SK-N-SH (cell line): ENCODE measurements around the gene EIF6. TPM values are rescaled to one million over a fixed set of nuclear protein-coding genes. Genes with fewer than 3 reads are reported as not detected.
A peak's percentile ranks its signal among the peaks of the same experiment; 100 is the strongest.

Source experiments
- CTCF ChIA-PET: fragments of 300-600, 350-600 bp; formaldehyde crosslinking; extraction: SDS; loops from one replicate; lab custom pipeline; 2021; lab: Yijun Ruan, JAX
- POLR2A ChIA-PET: fragments of 350-600 bp; sonication (Branson Sonifier 250); formaldehyde crosslinking; extraction: SDS; loops from one replicate; lab custom pipeline; 2020; ENCODE audit warnings: antibody characterized with exemption, inconsistent platforms; lab: Yijun Ruan, JAX
- DNase-seq: peaks from one replicate; pipeline ENCODE4 v3.0.0; 2012
- H2AFZ ChIP-seq: fragments of 200-600 bp; sonication (generic); 2 replicates; pipeline ENCODE4 v1.8.1; 2016; ENCODE audit warnings: antibody characterized with exemption, mild to moderate bottlenecking, low read depth
- H3F3A ChIP-seq: fragments of 200-600 bp; sonication (generic); replicated peaks from 2 replicates; pipeline ENCODE3; 2016; ENCODE audit warnings: antibody characterized with exemption, mild to moderate bottlenecking; ENCODE audit not compliant: insufficient read depth
- H3K27ac ChIP-seq, 2 experiments: fragments of 200-500 bp in 1 of 2; fragments of 200-600 bp in 1 of 2; sonication (Bioruptor generic) in 1 of 2; sonication (generic), shearing (Covaris generic) in 1 of 2; 2 replicates each; pipeline versions ENCODE4 v1.5.1 to v1.6.1; 2014 to 2016; ENCODE audit warnings: low read depth in 2 of 2, inconsistent platforms in 1 of 2, low read length in 1 of 2, mild to moderate bottlenecking in 1 of 2, mixed read lengths in 1 of 2
- H3K27me3 ChIP-seq: fragments of 200-600 bp; sonication (generic), shearing (Covaris generic); 2 replicates; pipeline ENCODE4 v1.6.1; 2016; ENCODE audit warnings: mixed run types; ENCODE audit not compliant: insufficient read depth
- H3K36me3 ChIP-seq, 2 experiments: fragments of 200-500 bp in 1 of 2; fragments of 200-600 bp in 1 of 2; sonication (Bioruptor generic) in 1 of 2; sonication (generic) in 1 of 2; replicated peaks in 1 of 2; 2 replicates each; pipeline versions ENCODE3 to v1.5.1; 2014 to 2016; ENCODE audit warnings: low read length in 1 of 2, mild to moderate bottlenecking in 1 of 2; ENCODE audit not compliant: insufficient read depth in 2 of 2, control insufficient read depth in 1 of 2
- H3K4me1 ChIP-seq, 2 experiments: fragments of 200-500 bp in 1 of 2; fragments of 200-600 bp in 1 of 2; sonication (Bioruptor generic) in 1 of 2; sonication (generic), shearing (Covaris generic) in 1 of 2; 2 replicates each; pipeline versions ENCODE4 v1.5.1 to v1.6.1; 2014 to 2016; ENCODE audit warnings: low read depth in 1 of 2, low read length in 1 of 2, mixed run types in 1 of 2; ENCODE audit not compliant: insufficient read depth in 2 of 2, control insufficient read depth in 1 of 2
- H3K4me2 ChIP-seq: fragments of 200-600 bp; sonication (generic), shearing (Covaris generic); 2 replicates; pipeline ENCODE4 v1.6.1; 2017; ENCODE audit warnings: mixed run types
- H3K4me3 ChIP-seq, 2 experiments: fragments of 200-500 bp in 1 of 2; fragments of 200-600 bp in 1 of 2; sonication (Bioruptor generic) in 1 of 2; sonication (generic), shearing (Covaris generic) in 1 of 2; 2 replicates each; pipeline versions ENCODE4 v1.5.1 to v1.8.1; 2014 to 2016; ENCODE audit warnings: low read depth in 2 of 2, inconsistent platforms in 1 of 2, low read length in 1 of 2, mild to moderate bottlenecking in 1 of 2, mixed read lengths in 1 of 2, moderate library complexity in 1 of 2
- H3K79me2 ChIP-seq: fragments of 200-600 bp; sonication (generic); 2 replicates; pipeline ENCODE4 v1.8.1; 2017; ENCODE audit warnings: mild to moderate bottlenecking; ENCODE audit not compliant: insufficient read depth
- H3K9ac ChIP-seq: fragments of 200-600 bp; sonication (generic); 2 replicates; pipeline ENCODE4 v1.6.1; 2017; ENCODE audit warnings: mixed run types
- H3K9me2 ChIP-seq: fragments of 200-600 bp; sonication (generic); 2 replicates; pipeline ENCODE4 v1.6.1; 2017; ENCODE audit warnings: mixed run types
- H3K9me3 ChIP-seq: fragments of 200-600 bp; sonication (generic); 2 replicates; pipeline ENCODE4 v1.6.1; 2017; ENCODE audit warnings: mixed run types, mild to moderate bottlenecking, moderate library complexity
- H4K20me1 ChIP-seq: fragments of 200-600 bp; sonication (generic); 2 replicates; pipeline ENCODE4 v1.6.1; 2017; ENCODE audit warnings: mild to moderate bottlenecking, mixed run types; ENCODE audit not compliant: insufficient read depth
- EP300 ChIP-seq, 2 experiments: IDR thresholded peaks; 2 replicates each; pipeline versions ENCODE4 v1.4.0 to v1.6.1; 2012; ENCODE audit warnings: borderline replicate concordance in 1 of 2, low read depth in 1 of 2, low read length in 1 of 2
- EZH2phosphoT487 ChIP-seq: fragments of 200-600 bp; sonication (generic); IDR thresholded peaks from 2 replicates; pipeline ENCODE4 v1.6.1; 2017; ENCODE audit warnings: low read depth, mixed run types, mild to moderate bottlenecking, antibody characterized with exemption, moderate library complexity, borderline replicate concordance
- FOSL2 ChIP-seq: IDR thresholded peaks from 2 replicates; pipeline ENCODE4 v1.4.0; 2012; ENCODE audit warnings: low read depth, mild to moderate bottlenecking, moderate library complexity, borderline replicate concordance
- GATA2 ChIP-seq: sonication (generic); formaldehyde crosslinking; IDR thresholded peaks from 2 replicates; pipeline ENCODE4 v1.5.0; 2020; ENCODE audit warnings: mild to moderate bottlenecking, missing genetic modification reagents
- IRF3 ChIP-seq: fragments of 150-350 bp; IDR thresholded peaks from 2 replicates; pipeline ENCODE4 v1.6.1; 2016; ENCODE audit warnings: mild to moderate bottlenecking, low read depth, low read length
- JUND ChIP-seq: IDR thresholded peaks from 2 replicates; pipeline ENCODE4 v1.4.0; 2012
- MXI1 ChIP-seq: IDR thresholded peaks from 2 replicates; pipeline ENCODE4 v1.6.1; 2012; ENCODE audit warnings: mild to moderate bottlenecking, low read depth, low read length, improper control_type of control experiment
- NFIC ChIP-seq: IDR thresholded peaks from 2 replicates; pipeline ENCODE4 v1.4.0; 2012; ENCODE audit warnings: borderline replicate concordance
- PBX3 ChIP-seq: IDR thresholded peaks from 2 replicates; pipeline ENCODE4; 2012
- POLR2AphosphoS5 ChIP-seq: IDR thresholded peaks from 2 replicates; pipeline ENCODE4 v1.6.1; 2012; ENCODE audit warnings: low read depth, low read length
- RAD21 ChIP-seq: IDR thresholded peaks from 2 replicates; pipeline ENCODE4 v1.6.1; 2012; ENCODE audit warnings: mild to moderate bottlenecking, low read length
- SIN3A ChIP-seq: IDR thresholded peaks from 2 replicates; pipeline ENCODE4 v1.6.1; 2012; ENCODE audit warnings: low read depth, mild to moderate bottlenecking, low read length, moderate library complexity, borderline replicate concordance
- SMC3 ChIP-seq: IDR thresholded peaks from 2 replicates; pipeline ENCODE4 v1.6.1; 2012; ENCODE audit warnings: low read depth, low read length, improper control_type of control experiment
- TCF12 ChIP-seq: IDR thresholded peaks from 2 replicates; pipeline ENCODE4 v1.4.0; 2012
- TEAD4 ChIP-seq: IDR thresholded peaks from 2 replicates; pipeline ENCODE4 v1.4.0; 2012; ENCODE audit warnings: mild to moderate bottlenecking, borderline replicate concordance; ENCODE audit not compliant: insufficient read depth
- YY1 ChIP-seq: IDR thresholded peaks from 2 replicates; pipeline ENCODE4 v1.4.0; 2012; ENCODE audit warnings: low read depth, mild to moderate bottlenecking
- WGBS: methylation state at CpG from one replicate; pipeline ENCODE4 v1.1.6; 2017; ENCODE audit warnings: low lambda C conversion rate; 5-methylcytosine and 5-hydroxymethylcytosine counted together
- polyA plus RNA-seq, 3 experiments: library from polyadenylated mRNA; depleted of rRNA; stranded (reverse); fragments of >200 nt; gene quantifications; 2 replicates each; pipeline ENCODE4 v1.2.3, GENCODE V29; 2012
- TF ChIP-seq, protein P1 (sequence below): fragments of 150-350 bp; IDR thresholded peaks from 2 replicates; pipeline ENCODE4 v1.6.1; 2017; ENCODE audit warnings: antibody characterized with exemption, low read length, low read depth, borderline replicate concordance
- TF ChIP-seq, protein P2 (sequence below): IDR thresholded peaks from 2 replicates; pipeline ENCODE4 v1.4.0; 2012; ENCODE audit warnings: low read depth, borderline replicate concordance
- TF ChIP-seq, protein P3 (sequence below): IDR thresholded peaks from 2 replicates; pipeline ENCODE4 v1.4.0; 2012; ENCODE audit warnings: low read depth

Gene EIF6
- polyA plus RNA-seq, 1 of the 3 experiments (the other 2 are of a cell fraction): 356 TPM

DNA sequence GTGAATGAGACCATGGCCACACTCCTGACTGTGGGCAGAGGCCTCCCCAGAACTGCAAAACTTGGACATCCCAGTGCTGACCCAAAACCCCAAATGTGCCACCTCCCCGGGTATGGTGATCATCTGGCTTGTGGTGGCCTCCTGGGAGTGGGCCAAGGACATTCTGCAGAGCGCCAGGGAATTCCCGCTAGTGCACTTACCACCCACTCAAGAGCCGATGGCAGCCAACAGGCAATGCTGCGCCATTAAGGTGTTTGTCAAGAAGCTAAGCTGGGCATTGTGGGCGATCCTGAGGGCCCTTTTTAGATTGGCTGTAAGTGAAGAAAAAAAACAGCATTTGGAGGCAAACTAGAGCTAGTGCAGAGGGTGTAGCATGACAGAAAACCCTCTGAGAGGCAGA is 48.7 kb downstream of the EIF6 start (continued):
- TF ChIP-seq, protein P1, sequence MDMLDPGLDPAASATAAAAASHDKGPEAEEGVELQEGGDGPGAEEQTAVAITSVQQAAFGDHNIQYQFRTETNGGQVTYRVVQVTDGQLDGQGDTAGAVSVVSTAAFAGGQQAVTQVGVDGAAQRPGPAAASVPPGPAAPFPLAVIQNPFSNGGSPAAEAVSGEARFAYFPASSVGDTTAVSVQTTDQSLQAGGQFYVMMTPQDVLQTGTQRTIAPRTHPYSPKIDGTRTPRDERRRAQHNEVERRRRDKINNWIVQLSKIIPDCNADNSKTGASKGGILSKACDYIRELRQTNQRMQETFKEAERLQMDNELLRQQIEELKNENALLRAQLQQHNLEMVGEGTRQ: no peak
- no peak for TF ChIP-seq YY1
- TF ChIP-seq GATA2 (CRISPR knock-in tag): no peak
- TF ChIP-seq EP300 (IDR thresholded peaks at IDR 0.05; ENCODE audit: borderline replicate concordance in 1 of 2, low read depth in 1 of 2, low read length in 1 of 2): no peak
- no peak for TF ChIP-seq SMC3

DNA sequence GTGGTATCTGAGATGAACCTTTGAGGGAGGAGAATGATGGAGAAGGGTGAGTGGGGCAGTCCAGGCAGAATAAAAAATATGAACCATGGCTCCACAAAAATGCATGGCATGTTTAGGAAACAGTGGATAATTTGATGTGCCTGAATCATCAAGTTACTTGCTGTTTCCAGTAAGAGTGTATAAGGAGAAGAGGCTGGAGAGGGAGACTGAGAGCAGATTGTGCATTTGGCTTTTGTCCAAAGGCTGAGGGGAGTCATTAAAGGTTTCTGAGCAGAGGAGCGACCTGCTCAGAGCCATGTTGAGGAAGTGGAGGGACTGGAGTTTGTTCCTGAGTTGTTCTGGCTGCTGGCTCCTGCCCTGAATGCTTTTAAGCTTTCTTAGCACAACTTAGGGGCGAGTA is 52.0 kb downstream of the EIF6 start:
- Histone ChIP-seq H4K20me1 (no peaks in the 10 kb centered on the region), H3K27ac (peak overlapping the region; percentile 29 to 51; a peak in 3 of 4 replicates), H2AFZ (no peak overlapping the region), H3K9me3 (no peaks in the 10 kb centered on the region), H3K4me1 (peaks cover 0 to 9% of the 10 kb centered on the region in 2 experiments; a peak in 2 of 4 replicates), H3K79me2 (no peaks in the 10 kb centered on the region), H3K9ac (no peak overlapping the region), H3K27me3 (no peaks in the 10 kb centered on the region), H3K9me2 (no peaks in the 10 kb centered on the region), H3K36me3 (no peaks in the 10 kb centered on the region), H3F3A (peaks cover 20% of the 10 kb centered on the region), H3K4me3 (no peak overlapping the region), H3K4me2 (peak overlapping the region; percentile 39)
- TF ChIP-seq POLR2AphosphoS5 (peak; percentile 29; the same call in 1 of the 2 replicates), MXI1 (no peak), FOSL2 (peak; percentile 67; the same call in 1 of the 2 replicates), PBX3 (peak; percentile 17; the same call in 1 of the 2 replicates), TEAD4 (peak; percentile 67; the same call in 1 of the 2 replicates), NFIC (peak; percentile 90), SIN3A (peak; percentile 49; the same call in 1 of the 2 replicates), EZH2phosphoT487 (no peak), JUND (peak; percentile 55), TCF12 (peak; percentile 71), EP300 (IDR thresholded peaks at IDR 0.05; ENCODE audit: borderline replicate concordance in 1 of 2, low read depth in 1 of 2, low read length in 1 of 2) (peak in 1 of 2 experiments; percentile 66; a peak in 2 of 4 replicates), RAD21 (no peak), IRF3 (no peak)
- TF ChIP-seq, protein P2, sequence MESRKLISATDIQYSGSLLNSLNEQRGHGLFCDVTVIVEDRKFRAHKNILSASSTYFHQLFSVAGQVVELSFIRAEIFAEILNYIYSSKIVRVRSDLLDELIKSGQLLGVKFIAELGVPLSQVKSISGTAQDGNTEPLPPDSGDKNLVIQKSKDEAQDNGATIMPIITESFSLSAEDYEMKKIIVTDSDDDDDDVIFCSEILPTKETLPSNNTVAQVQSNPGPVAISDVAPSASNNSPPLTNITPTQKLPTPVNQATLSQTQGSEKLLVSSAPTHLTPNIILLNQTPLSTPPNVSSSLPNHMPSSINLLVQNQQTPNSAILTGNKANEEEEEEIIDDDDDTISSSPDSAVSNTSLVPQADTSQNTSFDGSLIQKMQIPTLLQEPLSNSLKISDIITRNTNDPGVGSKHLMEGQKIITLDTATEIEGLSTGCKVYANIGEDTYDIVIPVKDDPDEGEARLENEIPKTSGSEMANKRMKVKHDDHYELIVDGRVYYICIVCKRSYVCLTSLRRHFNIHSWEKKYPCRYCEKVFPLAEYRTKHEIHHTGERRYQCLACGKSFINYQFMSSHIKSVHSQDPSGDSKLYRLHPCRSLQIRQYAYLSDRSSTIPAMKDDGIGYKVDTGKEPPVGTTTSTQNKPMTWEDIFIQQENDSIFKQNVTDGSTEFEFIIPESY: peak; percentile 30; the same call in 1 of the 2 replicates
- TF ChIP-seq, protein P3, sequence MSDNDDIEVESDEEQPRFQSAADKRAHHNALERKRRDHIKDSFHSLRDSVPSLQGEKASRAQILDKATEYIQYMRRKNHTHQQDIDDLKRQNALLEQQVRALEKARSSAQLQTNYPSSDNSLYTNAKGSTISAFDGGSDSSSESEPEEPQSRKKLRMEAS: 0 out of 2 replicates have a peak, but pooled peaks have one; percentile 21
- WGBS: 50% methylated on average over 1 of the region's 2 CpGs
- ChIA-PET POLR2A (no interaction called here), CTCF (interaction anchor here (0.6 to 1.2 kb wide), 4 partner anchors 8 to 136 kb away, joined by 3 read pairs; no protein-coding TSS in a partner anchor)
- DNase-seq: no peak
